HG02973 (cell line): ENCODE results near the gene SOAT2.
A peak's percentile ranks its signal among the peaks of the same experiment; 100 is the strongest.

Experiments used
- ATAC-seq: cut with Tn5 transposase; IDR thresholded peaks from one replicate; pipeline ENCODE4 v1.9.1; 2021; ENCODE audit warnings: moderate library complexity; ENCODE audit not compliant: unreplicated experiment

The SOAT2 gene, protein sequence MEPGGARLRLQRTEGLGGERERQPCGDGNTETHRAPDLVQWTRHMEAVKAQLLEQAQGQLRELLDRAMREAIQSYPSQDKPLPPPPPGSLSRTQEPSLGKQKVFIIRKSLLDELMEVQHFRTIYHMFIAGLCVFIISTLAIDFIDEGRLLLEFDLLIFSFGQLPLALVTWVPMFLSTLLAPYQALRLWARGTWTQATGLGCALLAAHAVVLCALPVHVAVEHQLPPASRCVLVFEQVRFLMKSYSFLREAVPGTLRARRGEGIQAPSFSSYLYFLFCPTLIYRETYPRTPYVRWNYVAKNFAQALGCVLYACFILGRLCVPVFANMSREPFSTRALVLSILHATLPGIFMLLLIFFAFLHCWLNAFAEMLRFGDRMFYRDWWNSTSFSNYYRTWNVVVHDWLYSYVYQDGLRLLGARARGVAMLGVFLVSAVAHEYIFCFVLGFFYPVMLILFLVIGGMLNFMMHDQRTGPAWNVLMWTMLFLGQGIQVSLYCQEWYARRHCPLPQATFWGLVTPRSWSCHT

DNA sequence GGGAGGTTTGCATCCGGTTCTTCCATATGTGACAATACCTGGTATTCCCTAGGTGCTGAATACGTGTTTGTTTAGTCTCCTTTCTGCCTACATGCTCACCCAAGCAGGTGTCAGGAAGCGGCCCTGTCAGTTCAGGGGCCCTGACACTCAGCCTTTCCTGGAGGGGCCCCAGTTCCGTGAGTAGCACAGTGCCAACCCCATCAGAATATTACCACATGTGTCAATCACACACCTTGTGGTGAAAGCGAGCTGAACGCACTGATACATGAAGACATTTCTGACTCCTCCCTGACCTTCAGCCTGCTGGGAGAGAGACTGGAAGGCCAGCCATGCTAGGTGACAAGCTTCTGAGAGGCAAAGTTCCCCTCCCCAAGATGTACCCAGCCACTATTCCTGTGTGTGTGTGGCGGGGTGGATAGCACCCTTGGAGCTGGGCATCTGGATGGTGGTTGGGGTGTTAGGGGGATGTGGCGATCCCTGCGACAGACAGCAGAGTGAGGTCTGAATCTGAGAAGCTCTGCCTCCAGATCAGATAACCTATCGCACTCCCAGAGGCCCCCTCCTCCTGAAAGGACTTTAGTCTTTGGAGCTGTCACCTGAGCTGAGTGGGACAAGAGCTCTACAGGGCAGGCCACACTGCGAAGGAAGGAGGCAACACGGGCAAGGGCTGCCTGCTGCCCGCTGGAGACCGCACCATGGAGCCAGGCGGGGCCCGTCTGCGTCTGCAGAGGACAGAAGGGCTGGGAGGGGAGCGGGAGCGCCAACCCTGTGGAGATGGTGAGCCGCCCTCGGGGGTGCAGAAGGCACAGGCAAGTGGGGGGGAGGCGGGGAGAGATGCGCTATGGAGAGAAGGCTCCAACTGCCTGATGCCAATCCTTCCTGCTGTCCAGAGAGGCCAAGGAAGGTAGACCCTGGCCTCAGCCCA lies at the start of gene SOAT2:
Gene SOAT2 (plus strand): TSS at position 604 of the 925 bp plus-strand sequence. CDS start 92 bp downstream, at position 696.
- no peak for ATAC-seq

DNA sequence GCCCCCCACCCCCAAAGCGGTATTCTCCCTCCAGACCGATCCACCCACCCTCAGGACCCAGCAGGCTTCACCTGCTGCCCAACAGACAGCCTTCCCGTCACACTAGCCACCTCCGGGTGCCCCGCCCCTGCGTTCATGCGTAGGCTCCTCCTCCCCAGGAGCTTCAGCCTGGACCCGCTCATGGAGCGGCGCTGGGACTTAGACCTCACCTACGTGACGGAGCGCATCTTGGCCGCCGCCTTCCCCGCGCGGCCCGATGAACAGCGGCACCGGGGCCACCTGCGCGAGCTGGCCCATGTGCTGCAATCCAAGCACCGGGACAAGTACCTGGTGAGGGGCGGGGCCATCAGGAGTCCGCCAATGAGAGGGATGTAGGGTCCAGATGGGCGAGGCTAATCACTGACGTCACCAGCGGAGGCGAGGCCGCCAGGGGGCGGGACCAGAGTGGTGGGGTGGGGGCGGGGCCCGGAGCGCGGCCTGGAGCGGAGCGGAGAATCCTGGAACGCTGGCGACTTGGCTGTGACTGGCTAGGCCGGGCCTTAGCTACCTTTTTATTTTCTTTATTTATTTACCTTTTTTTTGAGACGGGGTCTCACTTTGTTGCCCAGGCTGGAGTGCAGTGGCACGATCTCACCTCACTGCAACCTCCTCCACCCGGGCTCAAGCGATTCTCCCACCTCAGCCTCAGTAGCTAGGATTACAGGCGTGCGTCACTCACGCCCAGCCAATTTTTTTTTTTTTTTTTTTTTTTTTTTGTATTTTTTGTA lies 49.0 kb upstream of the SOAT2 start:
- ATAC-seq: peak; percentile 76

DNA sequence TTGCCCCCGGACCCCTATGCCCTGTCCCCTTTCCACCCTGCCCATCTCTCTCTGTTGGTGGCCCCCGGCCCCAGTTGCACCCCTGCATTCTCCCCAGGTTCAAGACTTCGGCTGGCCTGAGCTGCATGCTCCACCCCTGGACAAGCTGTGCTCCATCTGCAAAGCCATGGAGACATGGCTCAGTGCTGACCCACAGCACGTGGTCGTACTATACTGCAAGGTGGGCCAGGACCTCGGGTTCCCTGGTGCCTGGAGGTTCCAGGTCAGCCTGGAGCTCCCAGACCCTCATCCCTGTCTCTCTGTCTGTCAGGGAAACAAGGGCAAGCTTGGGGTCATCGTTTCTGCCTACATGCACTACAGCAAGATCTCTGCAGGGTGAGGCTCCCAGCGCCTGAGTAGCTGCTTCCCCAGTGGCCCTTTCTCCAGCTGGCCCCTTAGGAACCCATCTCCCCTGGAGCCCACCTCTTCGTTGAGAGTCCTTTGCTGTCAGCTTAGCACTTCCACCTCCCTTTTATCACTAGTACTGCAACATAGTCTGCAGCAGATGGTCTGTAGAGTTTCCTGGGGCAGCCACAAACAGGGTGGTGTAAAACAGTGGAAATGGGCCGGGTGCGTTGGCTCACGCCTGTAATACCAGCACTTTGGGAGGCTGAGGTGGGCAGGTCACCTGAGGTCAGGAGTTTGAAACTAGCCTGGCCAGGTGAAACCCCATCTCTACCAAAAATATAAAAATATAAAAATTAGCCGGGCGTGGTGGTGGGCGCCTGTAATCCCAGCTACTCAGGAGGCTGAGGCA lies 47.6 kb upstream of the SOAT2 start:
- no peak for ATAC-seq

DNA sequence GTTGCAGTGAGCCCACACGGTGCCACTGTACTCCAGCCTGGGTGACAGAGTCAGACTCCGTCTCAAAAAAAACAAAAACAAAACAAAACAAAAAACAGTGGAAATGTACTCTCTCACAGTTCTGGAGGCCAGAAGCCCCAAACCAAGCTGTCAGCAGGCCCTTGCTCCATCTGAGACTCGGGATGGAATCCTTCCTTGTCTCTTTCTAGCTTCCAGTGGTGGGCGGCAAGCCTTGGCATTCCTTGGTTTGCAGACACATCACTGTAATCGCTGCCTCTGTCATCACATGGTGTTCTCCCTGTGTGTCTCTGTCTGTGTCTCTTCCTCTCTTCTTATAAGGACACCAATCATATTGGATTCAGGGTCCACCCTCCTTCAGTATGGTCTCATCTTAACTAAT lies 47.0 kb upstream of the SOAT2 start:
- no peak for ATAC-seq

DNA sequence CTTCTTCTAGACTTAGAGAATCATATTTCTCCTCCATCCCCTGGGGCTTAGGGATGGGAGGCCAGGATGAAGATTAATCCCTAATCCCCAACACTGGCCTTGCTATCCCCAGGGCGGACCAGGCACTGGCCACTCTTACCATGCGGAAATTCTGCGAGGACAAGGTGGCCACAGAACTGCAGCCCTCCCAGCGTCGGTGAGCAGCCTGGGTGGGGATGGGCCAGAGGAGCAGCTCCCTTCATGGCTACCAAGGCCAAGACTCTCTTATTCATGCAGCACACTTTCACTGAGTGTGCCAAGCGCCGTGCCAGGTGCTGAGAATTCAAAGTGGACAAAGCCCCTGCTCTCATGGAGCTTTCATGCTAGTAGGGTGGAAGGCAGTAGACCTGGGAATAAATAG lies 46.4 kb upstream of the SOAT2 start:
- ATAC-seq: no peak

DNA sequence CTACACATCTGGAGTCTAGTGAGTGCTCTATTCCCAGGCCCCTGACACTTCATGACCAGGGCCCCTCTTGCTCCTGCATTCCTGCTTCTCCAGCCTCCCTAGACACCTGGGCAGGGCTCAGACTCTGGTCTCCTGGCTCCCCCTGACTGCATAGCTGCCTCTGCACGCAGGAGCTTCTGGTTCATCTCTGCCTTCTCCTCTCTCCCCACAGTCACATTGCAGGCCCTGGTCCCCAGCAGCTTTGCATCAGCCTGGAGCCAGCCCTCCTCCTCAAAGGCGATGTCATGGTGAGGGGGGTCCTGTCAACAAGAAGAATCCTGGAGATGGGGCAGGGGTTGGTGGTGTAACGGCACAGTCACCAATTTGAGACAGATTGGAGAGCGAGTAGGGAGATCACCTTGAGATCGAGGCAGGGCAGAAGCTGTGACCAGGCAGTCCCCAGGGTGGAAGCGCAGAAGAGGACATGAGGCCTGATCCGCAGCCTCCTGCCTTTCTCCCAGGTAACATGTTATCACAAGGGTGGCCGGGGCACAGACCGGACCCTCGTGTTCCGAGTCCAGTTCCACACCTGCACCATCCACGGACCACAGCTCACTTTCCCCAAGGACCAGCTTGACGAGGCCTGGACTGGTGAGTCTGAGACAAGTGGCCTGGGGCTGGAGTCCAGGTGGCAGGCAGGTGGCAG lies 45.3 kb upstream of the SOAT2 start:
- ATAC-seq: no peak

DNA sequence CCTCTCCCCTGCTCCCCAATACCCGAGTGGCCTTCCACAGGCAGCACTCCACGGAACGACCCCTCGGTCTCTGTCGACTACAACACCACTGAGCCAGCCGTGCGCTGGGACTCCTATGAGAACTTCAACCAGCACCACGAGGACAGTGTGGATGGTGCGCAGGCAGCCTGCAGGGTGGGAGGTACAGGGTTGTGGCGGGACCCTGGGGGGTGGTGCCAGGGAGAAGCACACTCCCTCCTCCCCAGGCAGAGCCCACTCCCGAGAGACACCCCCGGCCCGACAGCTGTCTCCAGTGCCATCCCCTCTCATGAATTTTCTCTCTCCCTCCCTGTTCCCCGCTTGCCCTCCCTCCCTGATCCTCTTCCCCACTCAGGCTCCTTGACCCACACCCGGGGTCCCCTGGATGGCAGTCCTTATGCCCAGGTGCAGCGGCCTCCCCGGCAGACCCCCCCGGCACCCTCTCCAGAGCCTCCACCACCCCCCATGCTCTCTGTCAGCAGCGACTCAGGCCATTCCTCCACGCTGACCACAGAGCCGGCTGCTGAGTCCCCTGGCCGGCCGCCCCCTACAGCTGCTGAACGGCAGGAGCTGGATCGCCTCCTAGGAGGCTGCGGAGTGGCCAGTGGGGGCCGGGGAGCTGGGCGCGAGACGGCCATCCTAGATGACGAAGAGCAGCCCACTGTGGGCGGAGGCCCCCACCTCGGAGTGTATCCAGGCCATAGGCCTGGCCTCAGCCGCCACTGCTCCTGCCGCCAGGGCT lies 44.4 kb upstream of the SOAT2 start:
- ATAC-seq: no peak

DNA sequence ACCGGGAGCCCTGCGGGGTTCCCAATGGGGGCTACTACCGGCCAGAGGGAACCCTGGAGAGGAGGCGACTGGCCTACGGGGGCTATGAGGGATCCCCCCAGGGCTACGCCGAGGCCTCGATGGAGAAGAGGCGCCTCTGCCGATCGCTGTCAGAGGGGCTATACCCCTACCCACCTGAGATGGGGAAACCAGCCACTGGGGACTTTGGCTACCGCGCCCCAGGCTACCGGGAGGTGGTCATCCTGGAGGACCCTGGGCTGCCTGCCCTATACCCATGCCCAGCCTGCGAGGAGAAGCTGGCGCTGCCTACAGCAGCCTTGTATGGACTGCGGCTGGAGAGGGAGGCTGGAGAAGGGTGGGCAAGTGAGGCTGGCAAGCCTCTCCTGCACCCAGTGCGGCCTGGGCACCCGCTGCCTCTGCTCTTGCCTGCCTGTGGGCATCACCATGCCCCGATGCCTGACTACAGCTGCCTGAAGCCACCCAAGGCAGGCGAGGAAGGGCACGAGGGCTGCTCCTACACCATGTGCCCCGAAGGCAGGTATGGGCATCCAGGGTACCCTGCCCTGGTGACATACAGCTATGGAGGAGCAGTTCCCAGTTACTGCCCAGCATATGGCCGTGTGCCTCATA lies 43.7 kb upstream of the SOAT2 start:
- no peak for ATAC-seq

DNA sequence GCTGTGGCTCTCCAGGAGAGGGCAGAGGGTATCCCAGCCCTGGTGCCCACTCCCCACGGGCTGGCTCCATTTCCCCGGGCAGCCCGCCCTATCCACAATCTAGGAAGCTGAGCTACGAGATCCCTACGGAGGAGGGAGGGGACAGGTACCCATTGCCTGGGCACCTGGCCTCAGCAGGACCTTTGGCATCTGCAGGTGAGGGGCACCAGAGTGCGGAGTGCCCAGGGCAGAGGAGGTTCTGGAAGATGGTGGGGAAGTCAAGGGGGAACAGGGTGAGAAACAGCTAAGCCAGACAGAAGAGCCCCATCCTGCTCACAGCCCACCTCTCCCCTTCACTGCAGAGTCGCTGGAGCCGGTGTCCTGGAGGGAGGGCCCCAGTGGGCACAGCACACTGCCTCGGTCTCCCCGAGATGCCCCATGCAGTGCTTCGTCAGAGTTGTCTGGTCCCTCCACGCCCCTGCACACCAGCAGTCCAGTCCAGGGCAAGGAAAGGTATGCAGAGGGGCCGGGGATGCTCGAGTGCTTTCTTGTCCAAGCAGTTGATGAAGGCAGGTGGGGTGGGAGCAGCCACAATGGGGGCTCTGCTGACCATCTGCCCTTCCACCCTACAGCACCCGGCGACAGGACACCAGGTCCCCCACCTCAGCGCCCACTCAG lies 43.1 kb upstream of the SOAT2 start:
- no peak for ATAC-seq

DNA sequence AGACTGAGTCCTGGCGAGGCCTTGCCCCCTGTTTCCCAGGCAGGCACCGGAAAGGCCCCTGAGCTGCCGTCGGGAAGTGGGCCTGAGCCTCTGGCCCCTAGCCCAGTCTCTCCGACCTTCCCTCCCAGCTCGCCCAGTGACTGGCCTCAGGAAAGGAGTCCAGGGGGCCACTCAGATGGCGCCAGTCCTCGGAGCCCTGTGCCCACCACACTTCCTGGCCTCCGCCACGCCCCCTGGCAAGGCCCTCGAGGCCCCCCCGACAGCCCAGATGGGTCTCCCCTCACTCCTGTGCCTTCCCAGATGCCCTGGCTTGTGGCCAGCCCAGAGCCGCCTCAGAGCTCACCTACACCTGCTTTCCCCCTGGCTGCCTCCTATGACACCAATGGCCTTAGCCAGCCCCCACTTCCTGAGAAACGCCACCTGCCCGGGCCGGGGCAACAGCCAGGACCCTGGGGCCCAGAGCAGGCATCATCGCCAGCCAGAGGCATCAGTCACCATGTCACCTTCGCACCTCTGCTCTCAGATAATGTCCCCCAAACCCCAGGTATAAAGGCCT lies 42.5 kb upstream of the SOAT2 start:
- no peak for ATAC-seq

DNA sequence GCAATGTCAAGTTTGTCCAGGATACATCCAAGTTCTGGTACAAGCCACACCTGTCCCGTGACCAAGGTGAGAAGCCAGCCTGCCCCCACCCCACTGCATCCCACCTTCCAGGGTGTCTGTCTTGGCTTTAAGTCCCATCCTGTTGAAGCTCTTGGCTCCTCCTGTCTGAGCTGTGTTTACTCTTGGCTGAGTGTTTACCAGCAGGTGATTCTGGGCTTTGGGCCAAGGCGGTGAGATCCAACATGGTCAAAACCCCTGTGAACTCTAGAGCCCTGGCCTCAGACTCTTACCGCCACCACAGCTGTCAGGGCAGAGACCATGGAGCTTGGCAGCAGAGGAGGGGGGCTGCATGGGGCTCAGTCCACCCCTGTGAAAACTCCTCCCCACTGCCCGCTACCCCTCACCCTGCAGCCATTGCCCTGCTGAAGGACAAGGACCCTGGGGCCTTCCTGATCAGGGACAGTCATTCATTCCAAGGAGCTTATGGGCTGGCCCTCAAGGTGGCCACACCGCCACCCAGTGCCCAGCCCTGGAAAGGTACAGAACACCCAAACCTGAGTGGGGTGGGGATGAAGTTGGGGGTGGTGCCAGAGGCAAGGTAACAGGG lies 41.8 kb upstream of the SOAT2 start:
- no peak for ATAC-seq

DNA sequence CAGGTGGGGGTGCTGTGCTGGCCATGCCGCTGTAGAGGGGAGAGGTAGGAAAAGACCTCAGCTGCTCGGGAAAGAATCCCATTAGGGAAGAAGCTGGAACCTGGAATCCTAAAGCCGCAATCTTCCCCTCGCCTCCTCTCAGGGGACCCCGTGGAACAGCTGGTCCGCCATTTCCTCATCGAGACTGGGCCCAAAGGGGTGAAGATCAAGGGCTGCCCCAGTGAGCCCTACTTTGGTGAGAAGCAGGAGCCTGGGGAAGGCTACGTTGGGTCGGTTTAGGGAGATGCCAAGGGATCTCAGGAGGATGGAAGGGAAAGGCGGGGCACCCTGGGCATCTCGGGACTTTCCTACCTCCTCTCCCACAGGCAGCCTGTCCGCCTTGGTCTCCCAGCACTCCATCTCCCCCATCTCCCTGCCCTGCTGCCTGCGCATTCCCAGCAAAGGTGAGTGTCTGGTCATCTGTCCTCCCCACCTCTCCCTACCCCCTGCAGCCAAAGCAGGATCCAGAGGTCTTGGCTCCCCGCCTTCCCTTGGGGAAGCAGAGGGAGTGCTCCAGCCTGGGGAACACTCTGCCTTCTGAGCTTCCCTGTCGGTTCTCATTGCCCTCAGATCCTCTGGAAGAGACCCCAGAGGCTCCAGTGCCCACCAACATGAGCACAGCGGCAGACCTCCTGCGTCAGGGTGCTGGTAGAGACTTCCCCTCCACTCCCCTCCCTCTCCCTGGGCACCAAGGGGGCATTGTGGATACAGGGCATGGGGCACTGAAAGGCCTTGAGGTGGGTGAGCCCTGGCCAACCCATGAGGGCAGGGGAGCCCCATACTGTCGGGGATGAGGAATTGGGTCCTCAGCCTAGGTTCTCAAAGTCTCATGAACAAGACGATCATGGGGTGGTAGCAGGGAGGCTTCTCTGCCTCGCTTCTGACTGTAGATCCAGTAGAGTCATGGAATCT lies 41.0 kb upstream of the SOAT2 start:
- no peak for ATAC-seq

DNA sequence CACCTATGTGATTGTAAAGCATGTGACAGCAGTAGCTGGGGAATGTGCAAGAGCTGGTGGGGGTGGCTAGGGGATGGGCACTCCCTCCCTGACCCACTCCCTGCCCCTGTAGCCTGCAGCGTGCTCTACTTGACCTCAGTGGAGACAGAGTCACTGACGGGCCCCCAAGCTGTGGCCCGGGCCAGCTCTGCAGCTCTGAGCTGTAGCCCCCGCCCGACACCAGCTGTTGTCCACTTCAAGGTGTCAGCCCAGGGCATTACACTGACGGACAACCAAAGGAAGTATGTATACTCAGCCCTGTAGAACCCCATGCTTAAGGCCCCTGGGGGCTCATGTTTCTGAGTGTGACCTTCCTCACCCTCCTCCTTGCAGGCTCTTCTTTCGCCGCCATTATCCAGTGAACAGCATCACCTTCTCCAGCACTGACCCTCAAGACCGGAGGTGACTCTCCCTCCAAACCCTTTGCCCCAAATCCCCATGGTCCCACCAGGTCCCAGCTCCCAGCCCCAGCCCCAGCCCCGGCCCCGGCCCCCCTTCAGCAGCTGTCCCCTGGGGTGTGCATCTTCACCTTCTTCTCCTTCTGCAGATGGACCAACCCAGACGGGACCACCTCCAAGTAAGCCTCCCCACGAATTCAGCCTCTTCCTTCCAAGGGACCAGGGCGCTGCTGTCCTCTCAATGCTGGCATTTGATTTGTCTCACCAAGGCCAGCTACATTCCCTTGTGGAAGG lies 40.1 kb upstream of the SOAT2 start:
- ATAC-seq: no peak

DNA sequence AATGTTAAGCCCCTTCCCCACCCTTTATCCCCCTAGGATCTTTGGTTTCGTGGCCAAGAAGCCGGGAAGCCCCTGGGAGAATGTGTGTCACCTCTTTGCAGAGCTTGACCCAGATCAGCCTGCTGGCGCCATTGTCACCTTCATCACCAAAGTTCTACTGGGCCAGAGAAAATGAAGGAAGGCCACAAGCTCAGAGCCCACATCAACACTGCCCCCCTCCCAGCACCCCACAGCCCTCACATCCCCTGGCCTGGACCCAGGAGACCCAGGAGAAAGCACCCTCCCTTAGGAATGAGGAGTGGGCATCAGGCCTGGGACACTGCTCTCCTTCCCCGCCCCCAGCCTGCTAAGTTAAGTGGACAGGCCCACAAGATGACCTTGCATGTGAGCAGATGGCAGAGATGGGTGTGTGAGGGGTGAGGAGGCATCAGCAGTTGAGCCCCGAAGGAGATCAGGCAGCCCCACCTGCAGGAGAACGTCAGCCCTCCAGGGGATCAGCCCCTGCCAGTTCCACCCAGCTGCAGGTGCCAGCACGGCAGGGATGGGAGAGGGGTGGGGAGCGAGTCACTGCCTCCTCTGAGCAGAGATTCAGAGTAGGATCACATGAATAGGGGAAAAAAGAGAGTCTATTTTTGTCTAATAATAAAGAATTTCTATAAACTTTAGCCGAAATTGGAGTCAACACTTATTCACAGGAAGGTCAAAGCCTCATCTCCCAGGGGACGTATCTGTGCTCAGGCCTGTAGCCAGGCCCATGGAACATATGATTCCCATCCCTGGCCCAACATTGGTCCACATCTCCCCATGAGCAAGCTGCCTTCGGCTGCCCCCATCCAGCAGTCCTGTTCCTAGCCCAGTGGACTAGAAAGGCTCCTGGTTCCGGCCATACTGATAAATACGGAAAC lies 39.3 kb upstream of the SOAT2 start:
- no peak for ATAC-seq
